ENCODE results near the gene GMDS. TPM values are rescaled to one million over a fixed set of nuclear protein-coding genes. Genes with fewer than 3 reads are reported as not detected.

Gene GMDS
- total RNA-seq, 1 donor from 2014 or later, result 7.2 TPM

DNA sequence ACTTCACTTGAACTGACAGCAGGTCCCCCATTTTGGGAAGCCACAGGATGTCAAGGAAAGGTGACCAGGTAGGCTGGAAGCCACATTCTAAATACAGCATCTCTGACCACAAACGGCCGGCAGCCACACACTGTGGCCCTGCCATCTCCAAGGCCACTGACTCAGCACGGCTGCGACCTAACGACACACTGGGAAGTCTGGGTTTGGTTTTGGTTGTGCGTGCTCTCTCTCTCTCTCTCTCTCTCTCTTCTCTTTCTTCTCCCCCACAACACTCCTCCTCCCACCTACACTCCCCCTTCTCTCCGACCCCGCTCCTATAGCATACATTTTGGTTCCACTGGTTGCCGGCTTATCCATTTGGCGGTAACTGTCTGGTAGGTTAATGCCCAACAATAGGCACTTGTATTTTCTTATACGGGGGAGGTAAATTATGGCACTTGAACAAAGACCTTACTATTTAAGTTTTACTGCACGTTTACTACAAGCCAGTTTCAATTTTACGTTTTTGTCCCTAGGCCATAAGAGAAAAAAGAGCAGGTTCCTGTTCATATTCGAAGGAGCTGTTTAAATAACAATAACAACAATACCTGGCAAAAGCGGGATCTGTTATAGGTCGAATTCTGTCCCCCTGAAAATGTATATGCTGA, 103.6 kb downstream of the GMDS start:
- no peak for TF ChIP-seq CTCF (IDR thresholded peaks at IDR 0.05; ENCODE audit: borderline replicate concordance)
- intact Hi-C loops (cut with micrococcal nuclease), result no loop called here
- Histone ChIP-seq H3K36me3 (no peaks in the 10 kb centered on the region), H3K27me3 (ENCODE audit: low read depth) (no peaks in the 10 kb centered on the region), H3K4me3 (no peak overlapping the region), H3K27ac (replicated peaks) (no peak overlapping the region), H3K4me1 (no peaks in the 10 kb centered on the region), H3K9me3 (replicated peaks) (no peaks in the 10 kb centered on the region)
- no peak for DNase-seq

GRCh38 chr6:2140438-2141128, 104.8 kb downstream of the GMDS start:
- no peaks in the 10 kb centered on the region for H3K4me1 ChIP-seq
- H3K27ac ChIP-seq (replicated peaks), result no peak overlapping the region
- DNase-seq, result no peak
- no peak overlapping the region for H3K4me3 ChIP-seq
- no peaks in the 10 kb centered on the region for H3K9me3 ChIP-seq (replicated peaks)
- intact Hi-C loops (cut with micrococcal nuclease), result no loop called here
- H3K27me3 ChIP-seq (ENCODE audit: low read depth), result no peaks in the 10 kb centered on the region
- H3K36me3 ChIP-seq, result no peaks in the 10 kb centered on the region
- no peak for TF ChIP-seq CTCF (IDR thresholded peaks at IDR 0.05; ENCODE audit: borderline replicate concordance)

DNA sequence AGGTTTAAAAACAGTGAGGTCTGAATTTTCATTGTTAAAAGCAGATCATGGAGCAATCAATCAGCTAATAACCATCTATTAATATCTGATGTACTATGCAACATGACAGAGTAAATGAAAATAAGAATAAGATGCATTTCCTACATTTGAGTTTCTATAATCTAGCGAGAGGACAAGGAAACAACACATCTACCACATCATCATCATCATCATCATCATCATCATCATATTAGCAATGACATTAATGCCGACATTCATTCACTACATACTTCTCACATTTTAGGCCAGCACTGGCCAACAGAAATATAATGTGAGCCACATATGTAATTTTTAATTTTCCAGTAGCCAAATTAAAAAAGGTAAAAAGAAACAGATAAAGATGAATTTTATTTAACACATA, 110.0 kb downstream of the GMDS start:
- Histone ChIP-seq H3K27ac (replicated peaks) (no peak overlapping the region), H3K4me1 (peaks cover 18% of the 10 kb centered on the region), H3K27me3 (ENCODE audit: low read depth) (no peaks in the 10 kb centered on the region), H3K36me3 (no peaks in the 10 kb centered on the region), H3K9me3 (replicated peaks) (no peaks in the 10 kb centered on the region), H3K4me3 (no peak overlapping the region)
- no peak for DNase-seq
- TF ChIP-seq CTCF (IDR thresholded peaks at IDR 0.05; ENCODE audit: borderline replicate concordance), result no peak
- intact Hi-C loops (cut with micrococcal nuclease), result no loop called here

- intact Hi-C loops (cut with micrococcal nuclease), result no loop called here
- no peak for DNase-seq
- H3K9me3 ChIP-seq (replicated peaks), result no peaks in the 10 kb centered on the region
- H3K4me3 ChIP-seq, result no peak overlapping the region
- H3K27ac ChIP-seq (replicated peaks), result no peak overlapping the region
- no peaks in the 10 kb centered on the region for H3K36me3 ChIP-seq
- H3K4me1 ChIP-seq, result peaks cover 18% of the 10 kb centered on the region
- TF ChIP-seq CTCF (IDR thresholded peaks at IDR 0.05; ENCODE audit: borderline replicate concordance), result no peak
- H3K27me3 ChIP-seq (ENCODE audit: low read depth), result no peaks in the 10 kb centered on the region
These were observed 110.9 kb downstream of the GMDS start for GRCh38 chr6:2134554-2134953.

DNA sequence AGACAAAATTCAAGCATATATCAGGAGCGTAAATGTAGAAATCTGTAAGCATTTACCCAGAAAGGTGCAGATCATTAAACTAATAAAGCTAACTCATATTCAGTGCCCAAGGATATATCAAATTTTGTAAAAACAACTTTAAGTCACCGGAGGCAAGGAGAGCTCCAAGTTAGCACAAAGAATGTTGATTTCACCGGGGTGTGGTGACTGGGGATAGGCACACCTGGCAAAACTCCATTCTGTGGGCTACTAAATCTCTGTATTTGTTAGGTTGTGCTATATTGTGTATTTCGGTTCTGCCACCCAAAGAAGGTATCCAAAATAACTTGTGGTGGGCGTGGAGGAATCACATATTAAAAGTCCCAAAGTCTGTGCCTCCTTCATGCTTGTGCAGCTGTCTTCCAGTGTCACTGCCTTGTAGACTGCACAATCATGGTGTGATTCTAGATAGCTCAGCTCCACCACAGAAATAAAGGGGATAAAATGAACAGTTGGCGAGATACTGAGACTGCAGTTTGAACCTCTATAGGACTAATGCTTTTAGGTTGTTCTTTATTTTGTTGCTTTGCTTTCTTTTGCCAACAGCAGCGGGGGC, 111.6 kb downstream of the GMDS start:
- intact Hi-C loops (cut with micrococcal nuclease), result no loop called here
- Histone ChIP-seq H3K4me1 (peaks cover 18% of the 10 kb centered on the region), H3K4me3 (no peak overlapping the region), H3K27ac (replicated peaks) (no peak overlapping the region), H3K27me3 (ENCODE audit: low read depth) (no peaks in the 10 kb centered on the region), H3K36me3 (no peaks in the 10 kb centered on the region), H3K9me3 (replicated peaks) (no peaks in the 10 kb centered on the region)
- no peak for DNase-seq
- no peak for TF ChIP-seq CTCF (IDR thresholded peaks at IDR 0.05; ENCODE audit: borderline replicate concordance)

Data from left ventricle myocardium inferior (tissue), 1 donor.